IMR-90 (cell line): ENCODE data around the gene LEF1. TPM values are rescaled to one million over a fixed set of nuclear protein-coding genes. Genes with fewer than 3 reads are reported as not detected.

Experiments used
- ATAC-seq: fragments of 200-7000 bp; cut with Tn5 transposase; 2 replicates; pipeline ENCODE4 v1.9.1; 2020; ENCODE audit warnings: low read depth, mild to moderate bottlenecking, moderate library complexity
- BruUV-seq: library from RNA; stranded (reverse); fragments of 400-500 nt; replicated peaks from 2 replicates; lab custom pipeline; 2021; lab: Mats Ljungman, UMichigan
- CTCF ChIA-PET: fragments of 300-600 bp; formaldehyde crosslinking; extraction: SDS; loops from one replicate; lab custom pipeline; 2021; ENCODE audit warnings: antibody characterized with exemption; lab: Yijun Ruan, JAX
- POLR2A ChIA-PET: fragments of 300-600 bp; sonication (Branson Sonifier 250); formaldehyde crosslinking; loops from one replicate; lab custom pipeline; 2022; ENCODE audit warnings: antibody characterized with exemption; ENCODE audit not compliant: unreplicated experiment; lab: Charles Lee
- DNase-seq: peaks from one replicate; pipeline ENCODE4 v3.0.0; 2013
- H2AFZ ChIP-seq: replicated peaks from 2 replicates; pipeline ENCODE3; 2013; ENCODE audit warnings: low read length, mild to moderate bottlenecking; ENCODE audit not compliant: poor library complexity
- H2AK5ac ChIP-seq: 2 replicates; pipeline ENCODE4 v1.6.1; 2013; ENCODE audit warnings: low read depth, low read length, inconsistent platforms
- H2AK9ac ChIP-seq: replicated peaks from 2 replicates; pipeline ENCODE3; 2013; ENCODE audit warnings: mild to moderate bottlenecking, low read depth, low read length, moderate library complexity; ENCODE audit not compliant: poor library complexity
- H2BK120ac ChIP-seq: 2 replicates; pipeline ENCODE4 v1.6.1; 2013; ENCODE audit warnings: low read depth, low read length, inconsistent platforms
- H2BK15ac ChIP-seq: 3 replicates; pipeline ENCODE4 v1.6.1; 2013; ENCODE audit warnings: low read depth, low read length, inconsistent platforms
- H2BK20ac ChIP-seq: 2 replicates; pipeline ENCODE4 v1.6.1; 2013; ENCODE audit warnings: low read depth, mild to moderate bottlenecking, inconsistent platforms, low read length, moderate library complexity
- H2BK5ac ChIP-seq: 2 replicates; pipeline ENCODE4 v1.6.1; 2013; ENCODE audit warnings: mild to moderate bottlenecking, low read depth, low read length, inconsistent platforms; ENCODE audit not compliant: poor library complexity, severe bottlenecking
- H3K14ac ChIP-seq: replicated peaks from 2 replicates; pipeline ENCODE4 v1.6.1; 2013; ENCODE audit warnings: low read depth, low read length, inconsistent platforms
- H3K18ac ChIP-seq: 2 replicates; pipeline ENCODE4 v1.6.1; 2013; ENCODE audit warnings: low read depth, low read length, control low read depth
- H3K23ac ChIP-seq: 2 replicates; pipeline ENCODE4 v1.6.1; 2013; ENCODE audit warnings: low read depth, low read length, inconsistent platforms
- H3K27ac ChIP-seq: 2 replicates; pipeline ENCODE4 v1.5.1; 2013; ENCODE audit warnings: mild to moderate bottlenecking, control low read depth, low read length; ENCODE audit not compliant: insufficient read depth
- H3K27me3 ChIP-seq: 2 replicates; pipeline ENCODE4 v1.6.1; 2013; ENCODE audit warnings: low read length; ENCODE audit not compliant: control insufficient read depth, insufficient read depth
- H3K36me3 ChIP-seq: 2 replicates; pipeline ENCODE4 v1.6.1; 2013; ENCODE audit warnings: low read length, mixed read lengths; ENCODE audit not compliant: control insufficient read depth, insufficient read depth
- H3K4ac ChIP-seq: 2 replicates; pipeline ENCODE4 v1.6.1; 2013; ENCODE audit warnings: low read depth, low read length, inconsistent platforms
- H3K4me1 ChIP-seq: 2 replicates; pipeline ENCODE4 v1.6.1; 2013; ENCODE audit warnings: low read length, mixed read lengths; ENCODE audit not compliant: control insufficient read depth, insufficient read depth
- H3K4me2 ChIP-seq: 2 replicates; pipeline ENCODE4 v1.6.1; 2013; ENCODE audit warnings: low read depth, mild to moderate bottlenecking, control low read depth, low read length, moderate library complexity
- H3K4me3 ChIP-seq: 2 replicates; pipeline ENCODE4 v1.5.1; 2013; ENCODE audit warnings: low read depth, mild to moderate bottlenecking, control low read depth, low read length, moderate library complexity; ENCODE audit not compliant: insufficient read depth
- H3K56ac ChIP-seq: 2 replicates; pipeline ENCODE4 v1.6.1; 2013; ENCODE audit warnings: low read length, inconsistent platforms; ENCODE audit not compliant: insufficient read depth; ENCODE audit errors: extremely low read depth
- H3K79me1 ChIP-seq, 2 experiments: 2 replicates each; pipeline ENCODE4 v1.6.1; 2013; ENCODE audit warnings: low read length in 2 of 2, inconsistent platforms in 1 of 2, low read depth in 1 of 2
- H3K9ac ChIP-seq: 2 replicates; pipeline ENCODE4 v1.6.1; 2013; ENCODE audit warnings: low read depth, low read length, control low read depth
- H3K9me1 ChIP-seq: 2 replicates; pipeline ENCODE4 v1.6.1; 2013; ENCODE audit warnings: low read length, inconsistent platforms; ENCODE audit not compliant: insufficient read depth
- H3K9me3 ChIP-seq: 2 replicates; pipeline ENCODE4 v1.6.1; 2013; ENCODE audit warnings: low read length; ENCODE audit not compliant: control insufficient read depth, insufficient read depth
- H4K20me1 ChIP-seq: 2 replicates; pipeline ENCODE4 v1.6.1; 2013; ENCODE audit warnings: low read length, inconsistent platforms; ENCODE audit not compliant: insufficient read depth
- H4K5ac ChIP-seq: 2 replicates; pipeline ENCODE4 v1.6.1; 2013; ENCODE audit warnings: mild to moderate bottlenecking, low read depth, low read length, control low read depth
- H4K8ac ChIP-seq, 2 experiments: 2 replicates each; pipeline ENCODE4 v1.6.1; 2013; ENCODE audit warnings: low read depth in 2 of 2, low read length in 2 of 2, control low read depth in 1 of 2, inconsistent platforms in 1 of 2
- H4K91ac ChIP-seq: 2 replicates; pipeline ENCODE4 v1.6.1; 2013; ENCODE audit warnings: low read depth, low read length, inconsistent platforms; ENCODE audit not compliant: insufficient read depth
- BHLHE40 ChIP-seq: fragments of 150-350 bp; IDR thresholded peaks from 2 replicates; pipeline ENCODE4 v1.6.1; 2016; ENCODE audit warnings: mild to moderate bottlenecking, low read depth, low read length
- CHD1 ChIP-seq: IDR thresholded peaks from 2 replicates; pipeline ENCODE4 v1.6.1; 2012; ENCODE audit warnings: low read depth, low read length, improper control_type of control experiment
- CTCF ChIP-seq: conservative IDR thresholded peaks from 2 replicates; pipeline ENCODE4 v1.5.1; 2012; ENCODE audit warnings: mild to moderate bottlenecking, low read depth, low read length, improper control_type of control experiment
- ELK1 ChIP-seq: fragments of 150-350 bp; IDR thresholded peaks from 2 replicates; pipeline ENCODE4 v1.6.1; 2016; ENCODE audit warnings: low read depth, mild to moderate bottlenecking, low read length, moderate library complexity, borderline replicate concordance
- FOS ChIP-seq: fragments of 150-350 bp; IDR thresholded peaks from 2 replicates; pipeline ENCODE4 v1.6.1; 2016; ENCODE audit warnings: low read depth, low read length
- MAFK ChIP-seq: IDR thresholded peaks from 2 replicates; pipeline ENCODE4 v1.6.1; 2012; ENCODE audit warnings: low read depth, low read length, improper control_type of control experiment
- MAZ ChIP-seq: IDR thresholded peaks from 2 replicates; pipeline ENCODE4 v1.6.1; 2012; ENCODE audit warnings: low read depth, mild to moderate bottlenecking, low read length, improper control_type of control experiment, moderate library complexity, borderline replicate concordance
- MXI1 ChIP-seq: IDR thresholded peaks from 2 replicates; pipeline ENCODE4 v1.6.1; 2012; ENCODE audit warnings: low read depth, mild to moderate bottlenecking, low read length, moderate library complexity, borderline replicate concordance
- POLR2A ChIP-seq: IDR thresholded peaks from 2 replicates; pipeline ENCODE4 v1.6.1; 2012; ENCODE audit warnings: mild to moderate bottlenecking, low read depth, low read length
- RAD21 ChIP-seq: IDR thresholded peaks from 2 replicates; pipeline ENCODE4 v1.6.1; 2012; ENCODE audit warnings: low read length, improper control_type of control experiment
- RCOR1 ChIP-seq: IDR thresholded peaks from 2 replicates; pipeline ENCODE4 v1.6.1; 2012; ENCODE audit warnings: mild to moderate bottlenecking, low read length, improper control_type of control experiment; ENCODE audit not compliant: insufficient replicate concordance
- RFX5 ChIP-seq: IDR thresholded peaks from 2 replicates; pipeline ENCODE4 v1.8.0; 2012; ENCODE audit warnings: low read depth, mild to moderate bottlenecking, low read length, moderate library complexity
- SMC3 ChIP-seq: fragments of 150-350 bp; IDR thresholded peaks from 2 replicates; pipeline ENCODE4 v1.6.1; 2016; ENCODE audit warnings: low read depth, mild to moderate bottlenecking, antibody characterized with exemption, low read length, moderate library complexity
- USF2 ChIP-seq: fragments of 150-350 bp; IDR thresholded peaks from 2 replicates; pipeline ENCODE4 v1.6.1; 2017; ENCODE audit warnings: mild to moderate bottlenecking, antibody characterized with exemption, low read length, low read depth
- whole genome bisulfite sequencing, 2 experiments: methylation state at CpG; one replicate each; pipeline versions ENCODE4 v1.1.5 to v1.1.7; 2013; ENCODE audit warnings: missing lambda C conversion rate in 2 of 2; ENCODE audit not compliant: insufficient read length in 1 of 2; ENCODE audit errors: extremely low coverage in 2 of 2; 5-methylcytosine and 5-hydroxymethylcytosine counted together
- dilution Hi-C: fragments of 300-500 bp; cut with HindIII; formaldehyde crosslinking; loops from one replicate; pipeline ENCODE4 v1.14.3; 2018; ENCODE audit warnings: low sequenced_read_pairs; ENCODE audit not compliant: unreplicated experiment
- in situ Hi-C: fragments of 300-500 bp; cut with MboI; formaldehyde crosslinking; loops from 3 replicates; pipeline ENCODE4 v1.14.3; 2019; ENCODE audit warnings: low sequenced_read_pairs, inconsistent platforms, mixed read lengths
- intact Hi-C: fragments of 100-400 bp; cut with micrococcal nuclease; formaldehyde crosslinking; loops from 2 replicates; pipeline ENCODE4 v1.10.0; 2022
- polyA plus RNA-seq, 3 experiments: library from polyadenylated mRNA; depleted of rRNA; stranded (reverse); fragments of >200 nt; gene quantifications; 2 replicates each; pipeline ENCODE4 v1.2.3, GENCODE V29; 2012; ENCODE audit warnings: low replicate concordance in 1 of 3
- total RNA-seq: library from RNA; depleted of rRNA; stranded (reverse); fragments of >200 nt; gene quantifications from 2 replicates; pipeline ENCODE4 v1.2.3, GENCODE V29; 2012

Gene LEF1
- total and polyA plus RNA-seq, 2 of the 4 experiments (the other 2 are of a cell fraction), result 1.7 to 1.8 TPM

- BruUV-seq, result no TSS peak
- Histone ChIP-seq H3K56ac (no peak overlapping the region), H2BK15ac (peak overlapping the region; percentile 97; the same call in 1 of the 3 replicates), H3K27me3 (no peaks in the 10 kb centered on the region; the same call in 1 of the 2 replicates), H4K8ac (peak overlapping the region; percentile 25 to 61; a peak in 3 of 4 replicates), H3K4me3 (no peak overlapping the region), H2BK20ac (peak overlapping the region; percentile 85), H4K20me1 (no peaks in the 10 kb centered on the region), H4K91ac (peak overlapping the region; percentile 79; the same call in 1 of the 2 replicates), H3K27ac (no peak overlapping the region), H3K14ac (peak overlapping the region; percentile 68; the same call in 1 of the 2 replicates), H2BK120ac (peak overlapping the region; percentile 76; the same call in 1 of the 2 replicates), H3K9ac (no peak overlapping the region), H2BK5ac (no peak overlapping the region), H3K9me1 (0 out of 2 replicates have a peak, but pooled peaks cover 6% of the 10 kb centered on the region), H3K4me1 (peaks cover 3% of the 10 kb centered on the region), H2AK9ac (no peak overlapping the region), H3K4me2 (no peak overlapping the region), H3K36me3 (no peaks in the 10 kb centered on the region), H4K5ac (no peak overlapping the region), H3K23ac (no peak overlapping the region), H3K9me3 (no peaks in the 10 kb centered on the region), H2AFZ (no peak overlapping the region), H3K18ac (no peak overlapping the region), H3K79me1 (no peaks in the 10 kb centered on the region), H2AK5ac (peak overlapping the region; percentile 86), H3K4ac (peak overlapping the region; percentile 39; the same call in 1 of the 2 replicates)
- intact Hi-C loops (loop anchor here (1.0 kb wide), 3 partner anchors 433 to 512 kb away; no protein-coding TSS in a partner anchor), in situ Hi-C loops (no loop called here), dilution Hi-C loops (no loop called here)
- DNase-seq (peak; percentile 46), ATAC-seq (peak; percentile 70)
- ChIA-PET POLR2A (no interaction called here), CTCF (interaction anchor here (0.9 to 2.5 kb wide), 3 partner anchors 433 to 522 kb away, joined by 3 to 11 read pairs (median 5); no protein-coding TSS in a partner anchor)
- WGBS, 2 experiments, result 53% methylated on average over 3 of the region's 5 CpGs; no CpG with 5 or more reads in 1 of the 2 experiments
- TF ChIP-seq BHLHE40 (no peak), POLR2A (no peak), RFX5 (no peak), MAFK (no peak), RAD21 (peak; percentile 50), MAZ (no peak), CTCF (peak; percentile 50), CHD1 (no peak), ELK1 (no peak), USF2 (no peak), FOS (no peak), SMC3 (peak; percentile 35; the same call in 1 of the 2 replicates), MXI1 (no peak), RCOR1 (no peak)
Measured at GRCh38 chr4:108060164-108060563, 108.6 kb downstream of the LEF1 start.
